GM15510 (cell line): ENCODE results near the gene CCSER1.

Experiments used
- POLR2A ChIP-seq: IDR thresholded peaks from 3 replicates; pipeline ENCODE4 v1.6.1; 2011; ENCODE audit warnings: borderline replicate concordance; ENCODE audit not compliant: insufficient read length; ENCODE audit errors: extremely low read depth

Gene CCSER1

DNA sequence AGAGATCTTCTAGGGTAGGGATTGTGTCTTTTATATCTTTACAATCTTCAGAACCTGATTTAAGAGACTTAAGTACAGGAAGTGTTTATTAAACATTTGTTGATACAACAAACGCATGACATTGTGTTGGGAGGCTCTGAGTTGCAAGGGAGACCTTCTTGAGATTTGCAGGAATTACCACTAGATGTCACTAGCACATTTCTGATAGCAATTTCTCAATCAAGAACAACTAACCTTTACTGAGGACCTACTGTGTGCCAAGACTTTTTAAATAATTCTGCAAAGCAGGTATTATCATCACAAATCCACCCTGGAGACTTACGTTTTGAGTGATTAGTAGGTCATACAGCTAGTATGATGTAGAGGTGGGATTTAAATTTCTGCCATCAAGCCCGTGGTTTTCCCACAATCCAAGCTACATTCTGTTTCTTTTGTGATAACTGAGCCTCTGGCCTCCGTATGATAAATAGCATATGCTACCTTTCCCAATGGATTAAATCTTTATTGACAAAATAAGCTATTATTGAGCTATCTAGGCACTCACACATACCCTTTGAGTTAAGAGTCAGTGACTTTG is 986.0 kb downstream of the CCSER1 start:
- TF ChIP-seq POLR2A = no peak

GRCh38 chr4:91114386-91114785 is 987.2 kb downstream of the CCSER1 start:
- TF ChIP-seq POLR2A = no peak

- TF ChIP-seq POLR2A = no peak
Measured at GRCh38 chr4:91116861-91117260, 989.7 kb downstream of the CCSER1 start.

- no peak for TF ChIP-seq POLR2A
Measured at GRCh38 chr4:91118597-91118996, 991.4 kb downstream of the CCSER1 start.

GRCh38 chr4:91123742-91124141 is 996.5 kb downstream of the CCSER1 start:
- TF ChIP-seq POLR2A = no peak

DNA sequence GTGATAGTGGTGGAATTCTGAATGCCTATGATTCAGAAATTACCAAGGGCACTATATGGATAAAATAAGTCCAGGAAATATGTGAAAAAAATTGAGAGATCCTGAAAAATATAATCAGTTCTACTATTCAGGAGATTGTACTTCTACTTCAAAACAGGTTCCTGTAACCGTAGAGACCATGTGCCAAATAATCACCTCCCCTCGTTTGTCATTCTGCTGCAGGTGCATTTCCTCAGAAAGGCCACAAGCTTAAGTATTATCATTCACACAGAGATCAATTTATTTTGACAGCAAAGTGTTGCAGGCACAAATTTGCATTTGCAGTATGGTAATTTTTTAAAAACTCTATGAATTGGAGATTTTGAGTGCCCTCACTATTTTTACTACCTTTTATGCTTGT is 1000.0 kb downstream of the CCSER1 start:
- no peak for TF ChIP-seq POLR2A

GRCh38 chr4:91127831-91128230 is 1000.6 kb downstream of the CCSER1 start:
- no peak for TF ChIP-seq POLR2A

DNA sequence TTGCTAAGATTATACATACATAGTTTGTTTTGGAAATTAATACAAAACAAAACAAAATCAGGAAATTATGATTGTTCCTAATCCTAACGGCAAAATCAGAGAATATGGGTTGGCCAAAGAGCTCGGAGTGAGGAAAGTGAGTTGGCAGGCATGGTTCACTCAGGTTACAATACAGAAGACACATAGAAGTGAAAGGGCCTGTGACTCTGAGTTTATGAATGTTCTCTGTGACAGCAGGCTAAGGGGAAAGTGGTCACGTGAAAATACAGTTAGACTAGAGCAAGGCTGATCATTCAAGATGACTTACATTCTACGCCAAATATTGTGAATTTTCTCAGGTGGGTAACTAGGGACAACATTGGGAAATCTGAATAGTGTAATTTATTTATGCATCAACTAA is 1001.3 kb downstream of the CCSER1 start:
- no peak for TF ChIP-seq POLR2A

GRCh38 chr4:91147067-91147466 is 1019.9 kb downstream of the CCSER1 start:
- no peak for TF ChIP-seq POLR2A

- TF ChIP-seq POLR2A = no peak
Measured at GRCh38 chr4:91170768-91171167, 1043.6 kb downstream of the CCSER1 start.

- TF ChIP-seq POLR2A = no peak
Measured at GRCh38 chr4:91171217-91171616, 1044.0 kb downstream of the CCSER1 start.

- TF ChIP-seq POLR2A = no peak
Measured at GRCh38 chr4:91198951-91199350, 1071.8 kb downstream of the CCSER1 start.

GRCh38 chr4:91207535-91207934 is 1080.3 kb downstream of the CCSER1 start:
- no peak for TF ChIP-seq POLR2A

- TF ChIP-seq POLR2A = no peak
Measured at GRCh38 chr4:91212211-91212610, 1085.0 kb downstream of the CCSER1 start.

DNA sequence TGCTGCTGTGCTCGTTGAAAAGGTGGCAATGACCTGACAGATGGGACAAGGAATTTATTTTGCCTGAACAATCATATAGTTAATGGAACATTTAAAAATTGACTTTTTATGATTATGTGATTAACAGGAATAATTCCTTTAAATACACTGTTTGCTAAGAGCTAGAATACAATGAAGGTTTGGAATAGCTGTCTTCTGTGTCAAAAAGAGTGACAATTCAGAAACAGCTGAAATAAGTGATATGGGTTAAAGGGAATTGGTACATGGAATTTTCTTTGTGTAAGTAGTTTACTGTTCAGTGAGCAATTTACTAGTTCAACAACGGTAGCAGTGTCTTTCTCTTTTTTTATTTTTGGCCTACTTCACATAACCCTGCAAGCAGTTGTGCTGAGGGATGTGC is 1093.1 kb downstream of the CCSER1 start:
- TF ChIP-seq POLR2A = no peak

DNA sequence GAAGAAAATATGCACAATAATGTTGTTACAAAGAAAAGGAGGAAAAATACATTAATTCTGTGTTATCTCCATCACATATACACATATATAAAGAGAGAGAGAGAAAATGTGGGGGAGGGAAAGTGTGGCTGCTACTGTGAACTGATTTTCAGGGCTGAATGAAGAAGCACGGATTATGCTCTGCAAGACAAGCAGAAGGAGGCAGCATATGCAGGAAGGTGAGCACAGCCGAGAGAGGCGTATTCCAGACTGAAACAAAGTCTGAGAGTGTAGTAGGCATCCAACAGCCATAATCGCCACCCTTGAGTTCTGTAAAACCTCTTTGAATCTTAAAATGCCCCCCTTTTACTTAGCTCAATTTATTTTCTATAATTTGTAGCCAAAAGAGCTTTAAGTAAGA is 1094.8 kb downstream of the CCSER1 start:
- TF ChIP-seq POLR2A = no peak

DNA sequence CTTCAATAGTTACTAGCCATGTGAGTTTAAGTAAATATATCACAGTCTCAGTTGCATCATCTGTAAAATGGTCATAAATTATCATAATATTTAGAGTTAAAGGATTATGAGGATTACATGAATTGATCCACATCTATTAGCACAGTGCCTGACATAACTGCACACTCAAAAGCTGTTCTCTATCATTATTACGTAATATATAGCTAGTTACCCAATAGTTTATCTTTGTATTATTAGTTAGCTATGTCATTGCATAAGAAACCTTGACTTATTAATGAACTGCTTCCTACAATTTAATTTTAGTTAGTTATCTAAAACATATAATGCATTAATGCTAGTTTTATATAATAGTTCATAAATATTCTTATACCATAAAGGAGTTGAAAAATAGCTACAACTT is 1099.7 kb downstream of the CCSER1 start:
- TF ChIP-seq POLR2A = no peak
